Measurements from ENCODE around the gene ICAM1.
A peak's percentile ranks its signal among the peaks of the same experiment; 100 is the strongest.

Gene ICAM1

DNA sequence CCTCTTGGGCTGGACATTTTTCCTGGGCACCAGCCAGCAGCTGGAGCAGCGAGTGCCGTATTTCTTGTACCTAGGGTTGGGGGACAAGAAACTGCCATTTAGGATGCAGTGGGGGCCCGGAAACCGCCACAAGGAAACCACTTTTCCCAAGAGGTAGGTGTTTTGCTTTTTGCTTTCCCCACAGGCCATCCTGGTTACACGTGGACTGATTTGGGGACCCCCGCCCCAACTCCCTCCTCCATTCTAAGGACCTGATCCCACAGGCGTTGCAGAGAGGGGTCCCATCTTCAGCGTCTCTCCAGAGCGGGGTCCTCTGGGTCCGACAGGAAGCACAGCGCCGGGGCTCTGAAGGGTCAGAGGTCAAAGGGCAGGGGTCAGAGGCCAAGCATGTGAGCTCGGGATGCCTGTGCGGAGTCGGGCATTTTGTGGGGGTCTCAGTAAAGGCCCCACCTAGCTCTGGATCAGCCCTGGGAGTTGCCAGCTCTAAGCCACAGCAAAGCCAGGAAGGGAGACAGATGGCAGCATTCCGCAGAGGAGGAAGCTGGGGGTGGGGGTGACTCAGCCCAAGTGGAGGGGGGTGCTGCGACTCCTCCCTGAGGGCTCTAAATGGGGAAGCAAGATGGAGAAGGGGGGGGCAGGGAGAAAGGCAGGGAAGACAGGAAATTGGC is 34.4 kb downstream of the ICAM1 start:
- TF ChIP-seq, protein P1, sequence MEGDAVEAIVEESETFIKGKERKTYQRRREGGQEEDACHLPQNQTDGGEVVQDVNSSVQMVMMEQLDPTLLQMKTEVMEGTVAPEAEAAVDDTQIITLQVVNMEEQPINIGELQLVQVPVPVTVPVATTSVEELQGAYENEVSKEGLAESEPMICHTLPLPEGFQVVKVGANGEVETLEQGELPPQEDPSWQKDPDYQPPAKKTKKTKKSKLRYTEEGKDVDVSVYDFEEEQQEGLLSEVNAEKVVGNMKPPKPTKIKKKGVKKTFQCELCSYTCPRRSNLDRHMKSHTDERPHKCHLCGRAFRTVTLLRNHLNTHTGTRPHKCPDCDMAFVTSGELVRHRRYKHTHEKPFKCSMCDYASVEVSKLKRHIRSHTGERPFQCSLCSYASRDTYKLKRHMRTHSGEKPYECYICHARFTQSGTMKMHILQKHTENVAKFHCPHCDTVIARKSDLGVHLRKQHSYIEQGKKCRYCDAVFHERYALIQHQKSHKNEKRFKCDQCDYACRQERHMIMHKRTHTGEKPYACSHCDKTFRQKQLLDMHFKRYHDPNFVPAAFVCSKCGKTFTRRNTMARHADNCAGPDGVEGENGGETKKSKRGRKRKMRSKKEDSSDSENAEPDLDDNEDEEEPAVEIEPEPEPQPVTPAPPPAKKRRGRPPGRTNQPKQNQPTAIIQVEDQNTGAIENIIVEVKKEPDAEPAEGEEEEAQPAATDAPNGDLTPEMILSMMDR (IDR thresholded peaks at IDR 0.05; ENCODE audit: extremely low read depth, missing control alignments): no peak
- no peak for DNase-seq (ENCODE audit: low spot score)

DNA sequence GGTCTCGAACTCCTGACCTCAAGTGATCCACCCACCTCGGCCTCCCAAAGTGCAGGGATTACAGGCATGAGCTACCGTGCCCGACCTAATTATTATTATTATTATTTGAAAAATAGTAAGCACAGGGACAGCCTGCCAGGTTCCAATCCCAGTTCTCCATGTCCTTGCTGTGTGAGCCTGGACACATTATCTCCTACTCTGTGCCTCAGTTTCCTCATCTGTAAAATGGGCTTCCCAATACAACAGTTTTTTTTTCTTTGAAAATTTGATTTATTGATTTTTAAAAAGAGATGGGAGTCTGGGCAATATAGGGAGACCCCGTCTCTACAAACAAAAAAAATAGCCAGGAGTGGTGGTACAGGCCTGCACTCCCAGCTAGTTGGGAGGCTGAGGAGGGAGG is 35.4 kb downstream of the ICAM1 start:
- TF ChIP-seq, protein P1 (IDR thresholded peaks at IDR 0.05; ENCODE audit: extremely low read depth, missing control alignments): no peak
- DNase-seq (ENCODE audit: low spot score): no peak

DNA sequence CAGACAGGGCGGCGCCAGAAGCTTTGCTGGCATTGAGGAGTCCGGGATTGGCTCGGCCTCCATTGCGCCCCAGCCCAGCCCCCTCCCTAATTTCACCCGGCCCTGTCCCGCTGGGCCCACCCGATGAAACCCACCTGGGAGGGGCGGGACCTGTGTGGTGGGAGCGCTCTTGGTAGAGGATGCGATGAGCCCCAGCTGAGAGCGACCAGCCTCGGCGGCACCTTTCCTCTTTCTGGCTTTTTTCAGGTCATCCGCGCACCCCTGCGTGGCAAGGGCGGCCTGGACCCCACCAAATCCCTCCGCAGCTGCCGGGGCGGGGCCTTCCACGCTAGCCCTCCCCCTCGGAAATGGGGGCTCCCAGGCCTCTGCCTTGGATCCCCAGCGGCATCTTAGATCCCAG is 38.5 kb downstream of the ICAM1 start, which contains the start of gene ZGLP1:
ZGLP1 (minus strand) TSS at position 393 of the 400 bp plus-strand sequence.
- TF ChIP-seq, protein P1 (IDR thresholded peaks at IDR 0.05; ENCODE audit: extremely low read depth, missing control alignments): no peak
- no peak for DNase-seq (ENCODE audit: low spot score)

DNA sequence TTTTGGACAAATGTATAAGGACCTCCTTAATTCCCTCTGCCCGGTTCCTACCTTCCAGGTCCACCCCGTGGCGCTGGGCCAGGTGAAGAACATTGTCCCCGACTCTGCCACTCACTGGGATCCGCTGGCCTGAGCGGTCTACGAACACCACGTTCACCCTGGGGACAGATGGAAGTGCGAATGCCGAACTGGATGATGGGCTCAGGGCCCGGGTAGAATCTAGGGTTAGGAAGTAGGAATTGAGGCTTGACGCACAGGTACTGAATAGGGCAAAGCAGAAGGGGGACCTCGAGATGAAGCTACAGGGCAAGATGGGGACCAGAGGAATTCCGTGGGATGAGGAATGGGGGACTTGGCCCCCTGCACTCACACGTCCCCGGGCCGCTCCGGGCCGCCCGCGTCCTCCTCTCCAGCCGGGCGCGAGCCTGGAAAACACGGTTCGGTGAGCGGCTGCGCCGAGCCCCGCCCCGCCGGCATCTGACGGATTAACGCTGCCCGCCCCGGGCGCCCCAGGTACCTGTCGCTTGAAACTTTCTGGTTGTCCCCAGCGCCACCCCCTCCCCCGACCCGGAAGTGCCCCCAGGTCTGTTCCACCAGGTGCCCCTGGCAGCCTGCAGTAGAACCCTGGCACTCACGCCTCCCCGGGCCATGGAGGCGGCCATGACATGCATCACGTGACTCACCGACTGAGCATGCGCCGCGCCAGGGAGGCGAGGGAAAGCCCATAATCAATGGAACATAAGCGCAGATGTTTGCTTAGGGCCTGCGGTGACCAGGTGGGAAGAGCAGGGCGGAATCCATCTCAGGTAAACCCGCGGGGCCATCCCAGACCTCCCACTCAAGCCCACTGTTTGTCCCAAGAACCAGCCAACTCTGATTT is 44.7 kb downstream of the ICAM1 start, which contains the start of gene FDX2:
FDX2 (minus strand) TSS at position 681 of the 880 bp plus-strand sequence; CDS start at position 662, 19 bp downstream.
- DNase-seq (ENCODE audit: low spot score): peak; percentile 97
- TF ChIP-seq, protein P1 (IDR thresholded peaks at IDR 0.05; ENCODE audit: extremely low read depth, missing control alignments): no peak

DNA sequence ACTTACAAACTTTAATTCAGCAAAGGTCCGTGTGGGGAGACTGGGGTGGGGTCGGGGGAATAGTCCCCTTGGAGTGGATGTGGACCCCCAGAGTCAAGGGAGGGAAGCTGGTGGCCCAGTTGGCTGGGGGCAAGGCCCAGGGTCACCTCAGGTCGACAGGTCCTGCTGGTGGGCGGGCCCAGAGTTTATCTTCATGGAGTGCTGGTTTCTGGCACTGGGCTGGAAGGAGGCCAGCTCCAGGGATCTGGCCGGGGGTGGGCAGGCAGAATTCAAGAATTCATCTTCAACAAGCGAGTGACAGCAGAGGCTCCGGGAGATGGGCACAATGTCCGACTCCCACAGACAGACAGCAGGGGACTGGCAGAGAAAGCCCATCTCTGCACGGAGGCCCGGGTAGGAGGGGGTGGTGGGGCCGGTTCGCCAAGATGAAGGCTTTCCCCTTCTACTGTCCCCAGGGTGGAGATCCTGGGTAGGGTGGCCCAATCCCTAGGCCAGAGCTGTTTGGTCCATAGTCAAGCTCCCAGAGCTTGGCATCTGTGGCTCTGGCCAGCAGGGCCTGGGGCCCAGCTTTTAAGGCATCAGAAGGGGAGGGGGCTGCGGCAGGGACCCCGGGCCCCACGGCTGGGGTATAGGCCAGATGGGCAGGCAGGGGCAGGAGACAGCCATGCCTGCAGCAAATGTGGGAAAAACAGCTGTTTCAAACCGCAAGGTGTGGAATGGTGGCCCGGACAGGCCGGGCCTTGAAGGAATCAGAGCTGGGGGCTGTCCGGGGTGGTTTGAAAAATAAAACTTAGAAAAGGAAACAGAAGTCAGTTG is 45.5 kb downstream of the ICAM1 start:
- DNase-seq (ENCODE audit: low spot score): no peak
- TF ChIP-seq, protein P1 (IDR thresholded peaks at IDR 0.05; ENCODE audit: extremely low read depth, missing control alignments): no peak

DNA sequence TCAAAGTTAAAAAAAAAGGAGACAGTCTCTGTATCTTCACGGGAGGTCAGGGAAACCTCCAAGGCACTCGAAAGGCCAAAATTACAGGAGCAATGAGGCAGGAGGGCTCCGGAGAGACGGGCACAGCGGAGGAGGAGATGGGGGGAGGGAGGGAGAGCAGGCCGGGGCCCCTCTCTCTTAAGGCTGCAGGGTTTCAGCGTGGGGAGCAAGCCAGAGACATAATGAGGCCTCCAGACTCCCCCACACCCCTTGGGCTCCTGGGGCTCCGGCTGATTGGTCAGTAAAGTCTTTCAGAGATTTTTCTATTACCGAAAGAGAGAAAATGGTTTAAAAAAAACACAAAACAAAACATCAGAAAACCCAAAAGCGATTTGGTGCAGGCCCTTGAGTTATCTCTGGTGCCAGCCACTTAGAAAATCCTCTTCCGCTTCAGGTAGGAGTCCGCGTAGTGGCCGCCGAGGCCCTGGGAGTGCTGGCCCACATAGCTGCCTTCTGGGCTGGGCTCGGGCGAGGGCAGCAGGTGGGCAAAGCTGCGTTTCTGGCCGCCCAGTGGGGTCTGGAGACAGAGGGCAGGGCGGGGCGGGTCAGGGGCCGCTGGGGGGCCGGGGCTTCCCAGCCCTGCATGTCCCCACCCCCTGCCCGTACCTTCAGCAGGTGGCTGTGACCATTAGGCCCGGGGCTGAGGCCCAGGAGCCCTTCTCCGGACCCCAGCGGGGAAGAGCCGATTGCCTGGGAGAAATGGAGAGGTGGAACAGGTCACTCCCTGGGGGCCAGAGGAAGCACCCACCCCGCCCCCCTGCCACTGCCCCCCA is 46.3 kb downstream of the ICAM1 start:
- TF ChIP-seq, protein P1 (IDR thresholded peaks at IDR 0.05; ENCODE audit: extremely low read depth, missing control alignments): no peak
- DNase-seq (ENCODE audit: low spot score): no peak

Measured in GM20000 (cell line).